BLaER1 treated with 17β-estradiol and CSF1 and Interleukin-3, amounts not matched to agents 10 nM and 100 nM (cell line): ENCODE measurements around the gene RELN.
"Not testable (repeated sequence)": the region's sequence is repeated elsewhere in the genome, so short reads cannot be mapped to it uniquely, and the experiment has no call there.

ENCODE experiments used
- H3K27ac ChIP-seq, 11 experiments: shearing (Covaris generic); formaldehyde crosslinking; 2 replicates each; pipeline ENCODE4 v1.8.1; 2022
- H3K27me3 ChIP-seq, 11 experiments: shearing (Covaris generic); formaldehyde crosslinking; 2 replicates each; pipeline ENCODE4 v1.8.1; 2022
- H3K36me3 ChIP-seq, 11 experiments: shearing (Covaris generic); formaldehyde crosslinking; 2 replicates each; pipeline ENCODE4 v1.8.1; 2022
- H3K4me1 ChIP-seq, 10 experiments: shearing (Covaris generic); formaldehyde crosslinking; 2 replicates each; pipeline ENCODE4 v1.8.1; 2022
- H3K4me2 ChIP-seq, 11 experiments: shearing (Covaris generic); formaldehyde crosslinking; 2 replicates each; pipeline ENCODE4 v1.8.1; 2022
- H3K4me3 ChIP-seq, 10 experiments: shearing (Covaris generic); formaldehyde crosslinking; 2 replicates each; pipeline ENCODE4 v1.8.1; 2022
- H3K9ac ChIP-seq, 11 experiments: shearing (Covaris generic); formaldehyde crosslinking; 2 replicates each; pipeline ENCODE4 v1.8.1; 2022
- H3K9me3 ChIP-seq, 11 experiments: shearing (Covaris generic); formaldehyde crosslinking; replicated peaks in 1 of 11; 2 replicates each; pipeline ENCODE4 v1.8.1; 2022
- H4K20me1 ChIP-seq, 11 experiments: shearing (Covaris generic); formaldehyde crosslinking; 2 replicates each; pipeline ENCODE4 v1.8.1; 2022
- Cebpa-rat ChIP-seq, 11 experiments: shearing (Covaris generic); IDR thresholded peaks; 2 replicates each; pipeline ENCODE4 v1.8.1; 2022

The RELN gene

GRCh38 chr7:103855671-103856070 is 133.8 kb downstream of the RELN start:
- no peak for TF ChIP-seq Cebpa-rat (IDR thresholded peaks at IDR 0.05)
- Histone ChIP-seq H3K27me3 (no peaks in the 10 kb centered on the region), H3K4me2 (no peak overlapping the region), H3K27ac (no peak overlapping the region), H3K9me3 (no peaks in the 10 kb centered on the region), H3K9ac (no peak overlapping the region), H4K20me1 (no peaks in the 10 kb centered on the region), H3K4me3 (no peak overlapping the region), H3K36me3 (no peaks in the 10 kb centered on the region), H3K4me1 (no peaks in the 10 kb centered on the region)

- Histone ChIP-seq H4K20me1 (no peaks in the 10 kb centered on the region), H3K4me3 (no peak overlapping the region), H3K4me1 (no peaks in the 10 kb centered on the region), H3K36me3 (no peaks in the 10 kb centered on the region), H3K9me3 (no peaks in the 10 kb centered on the region), H3K27ac (no peak overlapping the region), H3K4me2 (no peak overlapping the region), H3K27me3 (no peaks in the 10 kb centered on the region), H3K9ac (no peak overlapping the region)
- TF ChIP-seq Cebpa-rat (IDR thresholded peaks at IDR 0.05), result no peak
Observed at GRCh38 chr7:103854611-103855010, 134.8 kb downstream of the RELN start.

GRCh38 chr7:103851357-103851756 is 138.1 kb downstream of the RELN start:
- no peak for TF ChIP-seq Cebpa-rat (IDR thresholded peaks at IDR 0.05)
- Histone ChIP-seq H3K36me3 (no peaks in the 10 kb centered on the region), H3K27ac (no peak overlapping the region), H3K4me3 (no peak overlapping the region), H3K27me3 (no peaks in the 10 kb centered on the region), H3K9ac (no peak overlapping the region), H3K9me3 (no peaks in the 10 kb centered on the region), H3K4me1 (no peaks in the 10 kb centered on the region), H4K20me1 (no peaks in the 10 kb centered on the region), H3K4me2 (no peak overlapping the region)

GRCh38 chr7:103843689-103844480 is 145.6 kb downstream of the RELN start:
- H3K4me2 ChIP-seq, result no peak overlapping the region
- H3K27ac ChIP-seq, result no peak overlapping the region
- no peak overlapping the region for H3K9ac ChIP-seq
- H3K9me3 ChIP-seq, result no peaks in the 10 kb centered on the region
- H3K27me3 ChIP-seq, result no peaks in the 10 kb centered on the region
- no peak overlapping the region for H3K4me3 ChIP-seq
- no peak for TF ChIP-seq Cebpa-rat (IDR thresholded peaks at IDR 0.05)
- peaks cover 0 to 4% (median 0%) of the 10 kb centered on the region in 10 experiments; a peak in 1 of 20 replicates for H3K4me1 ChIP-seq
- H4K20me1 ChIP-seq, result no peaks in the 10 kb centered on the region
- H3K36me3 ChIP-seq, result no peaks in the 10 kb centered on the region

GRCh38 chr7:103833401-103833800 is 156.1 kb downstream of the RELN start:
- TF ChIP-seq Cebpa-rat (IDR thresholded peaks at IDR 0.05), result no peak
- no peak overlapping the region for H3K4me2 ChIP-seq
- H4K20me1 ChIP-seq, result no peaks in the 10 kb centered on the region
- H3K27me3 ChIP-seq, result no peaks in the 10 kb centered on the region
- H3K27ac ChIP-seq, result no peak overlapping the region
- H3K4me3 ChIP-seq, result no peak overlapping the region
- no peaks in the 10 kb centered on the region for H3K9me3 ChIP-seq
- no peak overlapping the region for H3K9ac ChIP-seq
- no peaks in the 10 kb centered on the region for H3K4me1 ChIP-seq
- H3K36me3 ChIP-seq, result no peaks in the 10 kb centered on the region

- no peaks in the 10 kb centered on the region for H3K27me3 ChIP-seq
- H4K20me1 ChIP-seq, result no peaks in the 10 kb centered on the region
- H3K9ac ChIP-seq, result no peak overlapping the region
- no peak overlapping the region for H3K4me3 ChIP-seq
- H3K36me3 ChIP-seq, result no peaks in the 10 kb centered on the region
- H3K4me1 ChIP-seq, result no peaks in the 10 kb centered on the region
- no peak overlapping the region for H3K4me2 ChIP-seq
- TF ChIP-seq Cebpa-rat (IDR thresholded peaks at IDR 0.05), result no peak
- no peaks in the 10 kb centered on the region for H3K9me3 ChIP-seq
- no peak overlapping the region for H3K27ac ChIP-seq
Observed at GRCh38 chr7:103832438-103832837, 157.0 kb downstream of the RELN start.

GRCh38 chr7:103824251-103824650 is 165.2 kb downstream of the RELN start:
- Histone ChIP-seq H3K9me3 (peaks cover 0 to 9% (median 0%) of the 10 kb centered on the region in 11 experiments; a peak in 5 of 22 replicates), H3K4me1 (no peaks in the 10 kb centered on the region), H4K20me1 (no peaks in the 10 kb centered on the region), H3K27ac (no peak overlapping the region), H3K27me3 (no peaks in the 10 kb centered on the region), H3K4me3 (no peak overlapping the region), H3K9ac (no peak overlapping the region), H3K36me3 (no peaks in the 10 kb centered on the region), H3K4me2 (no peak overlapping the region)
- TF ChIP-seq Cebpa-rat (IDR thresholded peaks at IDR 0.05), result no peak

- H3K4me1 ChIP-seq, result no peaks in the 10 kb centered on the region
- H3K4me3 ChIP-seq, result no peak overlapping the region
- H3K9ac ChIP-seq, result no peak overlapping the region
- no peaks in the 10 kb centered on the region for H4K20me1 ChIP-seq
- peaks cover 0 to 9% (median 0%) of the 10 kb centered on the region in 11 experiments; a peak in 5 of 22 replicates for H3K9me3 ChIP-seq
- no peaks in the 10 kb centered on the region for H3K27me3 ChIP-seq
- H3K27ac ChIP-seq, result no peak overlapping the region
- no peak for TF ChIP-seq Cebpa-rat (IDR thresholded peaks at IDR 0.05)
- no peak overlapping the region for H3K4me2 ChIP-seq
- no peaks in the 10 kb centered on the region for H3K36me3 ChIP-seq
Observed at GRCh38 chr7:103823084-103823483, 166.4 kb downstream of the RELN start.

- H3K4me1 ChIP-seq, result no peaks in the 10 kb centered on the region
- no peaks in the 10 kb centered on the region for H3K27me3 ChIP-seq
- no peak overlapping the region for H3K9ac ChIP-seq
- no peaks in the 10 kb centered on the region for H3K36me3 ChIP-seq
- peaks cover 0 to 9% (median 0%) of the 10 kb centered on the region in 11 experiments; a peak in 5 of 22 replicates for H3K9me3 ChIP-seq
- no peak for TF ChIP-seq Cebpa-rat (IDR thresholded peaks at IDR 0.05)
- no peak overlapping the region for H3K27ac ChIP-seq
- no peaks in the 10 kb centered on the region for H4K20me1 ChIP-seq
- no peak overlapping the region for H3K4me3 ChIP-seq
- H3K4me2 ChIP-seq, result no peak overlapping the region
Observed at GRCh38 chr7:103821092-103821491, 168.4 kb downstream of the RELN start.

GRCh38 chr7:103815972-103816371 is 173.5 kb downstream of the RELN start:
- not testable (repeated sequence) for H3K9me3 ChIP-seq, H3K4me1 ChIP-seq, H3K27me3 ChIP-seq, H3K36me3 ChIP-seq, H4K20me1 ChIP-seq, H3K9ac ChIP-seq, H3K4me3 ChIP-seq, H3K27ac ChIP-seq, H3K4me2 ChIP-seq
